GM12873 (cell line): ENCODE data around the gene FUT8.

ENCODE experiments used
- TF ChIP-seq, protein P1 (sequence below): IDR thresholded peaks from 2 replicates; pipeline ENCODE4 v1.5.1; 2012; ENCODE audit warnings: low read depth, mild to moderate bottlenecking, moderate library complexity, low read length, control low read depth; ENCODE audit not compliant: insufficient read depth; ENCODE audit errors: missing control alignments

The FUT8 gene

GRCh38 chr14:65686761-65687160 lies 274.2 kb downstream of the FUT8 start:
- TF ChIP-seq, protein P1, sequence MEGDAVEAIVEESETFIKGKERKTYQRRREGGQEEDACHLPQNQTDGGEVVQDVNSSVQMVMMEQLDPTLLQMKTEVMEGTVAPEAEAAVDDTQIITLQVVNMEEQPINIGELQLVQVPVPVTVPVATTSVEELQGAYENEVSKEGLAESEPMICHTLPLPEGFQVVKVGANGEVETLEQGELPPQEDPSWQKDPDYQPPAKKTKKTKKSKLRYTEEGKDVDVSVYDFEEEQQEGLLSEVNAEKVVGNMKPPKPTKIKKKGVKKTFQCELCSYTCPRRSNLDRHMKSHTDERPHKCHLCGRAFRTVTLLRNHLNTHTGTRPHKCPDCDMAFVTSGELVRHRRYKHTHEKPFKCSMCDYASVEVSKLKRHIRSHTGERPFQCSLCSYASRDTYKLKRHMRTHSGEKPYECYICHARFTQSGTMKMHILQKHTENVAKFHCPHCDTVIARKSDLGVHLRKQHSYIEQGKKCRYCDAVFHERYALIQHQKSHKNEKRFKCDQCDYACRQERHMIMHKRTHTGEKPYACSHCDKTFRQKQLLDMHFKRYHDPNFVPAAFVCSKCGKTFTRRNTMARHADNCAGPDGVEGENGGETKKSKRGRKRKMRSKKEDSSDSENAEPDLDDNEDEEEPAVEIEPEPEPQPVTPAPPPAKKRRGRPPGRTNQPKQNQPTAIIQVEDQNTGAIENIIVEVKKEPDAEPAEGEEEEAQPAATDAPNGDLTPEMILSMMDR: no peak

DNA sequence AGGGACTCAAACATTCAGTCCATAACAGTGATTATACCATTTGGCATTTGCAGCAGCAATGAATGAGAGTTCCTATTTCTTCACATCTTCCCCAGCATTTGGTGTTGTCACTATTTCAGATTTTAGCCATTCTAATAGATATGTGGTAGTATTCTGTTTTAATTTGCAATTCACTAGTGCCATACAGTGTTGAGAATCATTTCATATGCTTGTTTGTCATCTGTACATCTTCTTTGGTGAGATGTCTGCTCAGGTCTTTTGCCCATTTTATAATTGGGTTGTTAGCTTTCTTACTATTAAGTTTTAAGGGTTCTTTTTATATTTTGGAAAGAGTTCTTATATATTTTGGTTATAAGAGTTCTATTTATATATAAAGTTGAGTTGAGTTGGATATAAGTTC lies 276.5 kb downstream of the FUT8 start:
- TF ChIP-seq, protein P1: no peak

DNA sequence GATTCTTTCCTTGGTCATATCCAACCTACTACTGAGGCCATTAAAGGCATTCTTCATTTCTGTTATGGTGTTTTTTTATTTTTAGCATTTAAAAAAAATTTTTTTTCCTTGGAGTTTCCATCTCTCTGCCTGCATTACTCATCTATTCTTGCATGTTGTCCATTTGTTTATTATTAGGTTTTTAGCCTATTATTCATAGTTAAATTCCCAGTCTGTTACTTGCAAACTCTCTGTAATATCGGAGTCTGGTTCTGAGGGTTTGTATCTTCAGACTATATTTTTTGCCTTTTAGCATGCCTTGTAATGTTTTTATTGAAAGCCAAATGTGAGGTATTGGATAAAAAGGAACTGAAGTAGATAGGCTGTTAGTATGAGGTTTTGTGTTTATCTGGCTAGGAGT lies 284.3 kb downstream of the FUT8 start:
- TF ChIP-seq, protein P1: no peak

- TF ChIP-seq, protein P1: no peak
These were observed 291.0 kb downstream of the FUT8 start for GRCh38 chr14:65703521-65703920.

GRCh38 chr14:65703996-65704395 lies 291.5 kb downstream of the FUT8 start:
- TF ChIP-seq, protein P1: no peak

DNA sequence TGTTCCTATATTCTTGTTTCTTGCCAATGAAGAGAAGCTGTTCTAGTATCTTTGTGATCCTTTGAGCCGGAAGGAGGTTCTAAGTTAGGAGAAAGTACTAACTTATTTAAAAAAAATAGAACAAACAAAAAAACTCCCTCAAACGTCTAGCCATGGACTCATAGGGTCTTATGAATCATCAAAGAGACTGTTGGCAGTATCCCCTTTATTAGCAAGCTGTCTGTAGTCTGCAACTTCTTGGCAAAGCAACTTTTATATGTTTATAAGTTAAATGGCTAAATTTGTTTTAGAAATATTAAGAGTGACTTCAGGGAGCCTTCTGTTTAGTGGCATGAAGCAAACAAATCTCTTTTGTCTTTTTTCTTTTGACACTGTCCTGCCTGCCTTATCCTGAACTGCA lies 291.9 kb downstream of the FUT8 start:
- TF ChIP-seq, protein P1: no peak

DNA sequence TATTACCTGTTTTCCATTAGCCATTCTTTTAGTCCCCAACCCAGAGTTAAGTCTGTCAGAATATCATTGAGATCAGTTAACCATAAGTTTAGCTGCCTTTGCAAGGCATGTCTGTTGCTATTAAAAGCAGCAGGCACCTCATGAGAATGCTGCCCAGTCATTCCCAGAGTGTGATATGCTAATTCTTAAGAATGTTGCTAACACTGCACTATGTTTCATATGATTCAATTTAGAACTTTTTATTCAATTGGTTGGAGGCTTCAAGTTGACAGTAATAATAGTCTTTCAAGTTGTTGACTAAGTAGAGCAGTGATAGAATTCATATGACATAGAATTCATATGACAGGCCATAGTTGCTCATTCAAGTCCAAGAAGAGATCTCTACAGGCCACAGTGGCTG lies 292.3 kb downstream of the FUT8 start:
- TF ChIP-seq, protein P1: no peak
